ENCODE results near the gene MGLL.

The MGLL gene

DNA sequence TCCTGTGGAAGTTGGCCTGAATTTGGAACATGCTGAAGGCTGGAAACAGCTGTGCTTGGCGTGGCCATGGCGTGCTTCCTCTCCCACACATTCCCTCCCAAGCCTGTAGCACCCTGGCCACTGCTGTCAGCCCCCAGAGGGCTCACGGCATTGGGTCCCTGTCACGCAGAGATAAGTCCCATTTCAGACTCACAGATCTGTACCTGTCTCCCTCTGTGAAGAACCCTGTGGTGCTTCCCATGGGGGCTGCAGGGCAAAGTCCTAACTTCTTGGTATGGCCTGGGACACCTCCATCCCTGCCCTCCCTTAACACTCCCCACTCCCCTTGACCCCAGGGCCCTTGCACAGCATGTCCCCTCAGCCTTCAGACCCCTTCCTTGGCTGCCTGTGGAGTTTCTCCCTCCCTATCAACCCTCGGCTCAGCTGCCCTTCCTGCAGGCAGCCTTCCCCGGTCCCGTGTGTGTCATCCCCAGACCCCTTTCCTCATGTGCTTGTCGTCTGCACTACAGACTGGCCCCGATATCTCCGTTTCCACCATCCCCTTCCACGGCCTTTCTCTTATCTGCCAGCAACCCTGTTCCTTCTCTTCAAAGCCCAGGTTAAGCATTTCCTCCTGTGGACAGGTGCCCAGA is 120.9 kb downstream of the MGLL start:
- DNase-seq = no peak

DNA sequence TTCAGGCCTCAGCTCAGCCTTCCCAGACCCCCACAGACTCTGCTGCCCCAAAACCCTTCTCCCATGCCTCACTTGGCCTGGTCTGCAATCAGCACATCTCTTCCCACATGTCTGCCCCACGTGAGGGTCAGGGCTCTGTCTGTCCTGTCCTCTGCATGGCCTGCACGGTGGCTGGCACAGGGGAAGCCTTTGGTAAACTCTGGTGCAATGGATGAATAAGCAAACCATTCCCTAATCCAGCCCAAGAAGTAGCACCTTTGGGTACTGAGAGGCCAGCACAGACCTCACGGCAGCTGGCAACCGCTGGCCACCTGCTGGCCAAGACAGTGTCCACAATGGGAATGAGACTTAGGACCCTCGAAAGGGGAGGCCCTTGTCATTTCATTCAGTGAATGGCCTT is 121.9 kb downstream of the MGLL start:
- DNase-seq = no peak

DNA sequence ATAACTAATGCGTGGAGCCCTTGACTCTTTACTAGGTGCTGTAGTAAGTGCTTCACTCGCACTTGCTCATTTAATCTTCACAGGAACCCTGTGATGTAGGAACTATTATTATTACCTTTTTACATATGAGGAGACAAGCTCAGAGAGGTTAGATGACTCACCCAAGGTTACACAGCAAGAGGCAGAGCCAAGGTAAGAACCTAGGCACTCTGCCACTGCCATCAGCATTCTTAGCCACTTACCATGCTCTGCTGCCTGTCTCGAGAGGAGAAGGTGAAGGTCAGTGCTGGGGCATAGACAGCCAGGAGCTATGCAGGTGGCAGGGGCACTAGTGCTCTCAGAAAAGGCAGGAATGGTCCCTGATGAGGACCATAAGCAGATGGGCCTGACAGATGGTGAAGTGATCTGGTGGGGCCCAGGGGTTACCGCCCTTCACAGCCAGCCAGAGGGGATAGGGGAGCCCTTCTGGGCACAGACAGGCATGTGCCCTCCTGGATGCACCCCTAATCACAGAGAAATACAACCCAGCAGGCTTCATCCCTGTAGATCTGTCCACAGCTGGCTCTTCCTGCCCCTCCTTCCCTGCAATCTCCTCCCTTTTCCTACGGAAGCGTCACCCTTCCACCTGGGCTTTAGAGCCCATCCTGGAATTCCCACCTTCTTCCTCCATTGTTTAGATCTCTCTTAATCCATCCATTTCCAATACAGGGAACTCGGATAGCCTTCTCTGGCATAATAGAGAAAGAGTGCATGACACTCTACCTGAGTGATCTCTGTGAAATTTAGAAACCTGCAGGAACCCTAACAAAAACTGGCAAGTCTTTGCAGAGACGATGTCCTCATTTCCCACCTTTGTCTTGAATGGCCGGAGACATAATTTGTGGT is 122.7 kb downstream of the MGLL start:
- DNase-seq = no peak

DNA sequence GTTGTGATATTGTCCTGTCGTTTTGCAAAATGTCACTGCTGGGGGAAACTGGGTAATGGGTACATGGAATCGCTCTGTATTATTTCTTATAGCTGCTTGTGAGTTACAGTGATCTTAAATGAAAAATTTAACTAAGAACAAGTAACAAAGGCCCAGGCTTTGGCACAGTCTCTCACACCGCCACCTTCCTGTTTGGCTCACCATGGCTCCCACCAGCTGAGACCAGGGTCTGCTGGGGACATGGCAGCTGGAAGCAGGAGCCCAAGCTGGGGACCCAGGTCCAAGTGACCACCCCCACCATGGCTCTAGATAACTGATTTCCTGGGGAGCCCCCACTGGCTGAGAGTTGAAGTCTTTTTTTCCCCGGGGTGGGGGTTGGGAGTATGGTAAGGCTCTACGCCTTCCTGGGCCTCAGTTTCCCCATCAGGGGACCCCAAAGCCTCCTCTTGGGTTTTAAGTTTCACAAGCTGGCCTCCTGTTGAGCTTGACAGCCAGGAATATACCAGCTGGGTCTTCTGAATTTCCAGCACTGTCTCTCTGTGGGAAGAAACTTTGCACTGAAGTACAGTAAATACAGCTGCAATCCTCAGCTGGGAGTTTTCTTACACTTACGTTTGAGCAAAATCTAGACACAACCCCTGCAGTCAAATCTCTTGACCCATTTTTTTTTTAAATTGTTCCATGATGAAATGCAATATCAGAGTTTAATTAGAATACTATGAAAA is 123.5 kb downstream of the MGLL start:
- DNase-seq = no peak

DNA sequence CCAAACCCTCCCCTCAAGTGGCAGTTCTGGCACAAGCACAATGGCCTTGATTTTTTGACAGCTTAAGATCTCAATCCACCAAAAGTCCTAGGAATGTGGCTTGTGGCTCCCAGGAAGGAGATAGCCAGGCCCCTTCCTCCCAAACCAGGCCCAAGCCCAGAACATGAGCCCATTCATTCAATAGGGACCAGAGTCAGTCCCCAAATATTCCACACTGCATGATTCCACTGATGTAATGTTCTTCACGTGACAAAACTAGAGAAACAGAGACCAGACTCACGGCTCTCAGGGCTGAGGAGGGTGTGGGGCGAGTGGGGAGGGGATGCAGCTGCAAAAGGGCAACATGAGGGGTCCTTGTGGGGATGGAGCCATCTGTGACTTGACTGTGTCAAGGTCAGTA is 124.0 kb downstream of the MGLL start:
- DNase-seq = no peak

DNA sequence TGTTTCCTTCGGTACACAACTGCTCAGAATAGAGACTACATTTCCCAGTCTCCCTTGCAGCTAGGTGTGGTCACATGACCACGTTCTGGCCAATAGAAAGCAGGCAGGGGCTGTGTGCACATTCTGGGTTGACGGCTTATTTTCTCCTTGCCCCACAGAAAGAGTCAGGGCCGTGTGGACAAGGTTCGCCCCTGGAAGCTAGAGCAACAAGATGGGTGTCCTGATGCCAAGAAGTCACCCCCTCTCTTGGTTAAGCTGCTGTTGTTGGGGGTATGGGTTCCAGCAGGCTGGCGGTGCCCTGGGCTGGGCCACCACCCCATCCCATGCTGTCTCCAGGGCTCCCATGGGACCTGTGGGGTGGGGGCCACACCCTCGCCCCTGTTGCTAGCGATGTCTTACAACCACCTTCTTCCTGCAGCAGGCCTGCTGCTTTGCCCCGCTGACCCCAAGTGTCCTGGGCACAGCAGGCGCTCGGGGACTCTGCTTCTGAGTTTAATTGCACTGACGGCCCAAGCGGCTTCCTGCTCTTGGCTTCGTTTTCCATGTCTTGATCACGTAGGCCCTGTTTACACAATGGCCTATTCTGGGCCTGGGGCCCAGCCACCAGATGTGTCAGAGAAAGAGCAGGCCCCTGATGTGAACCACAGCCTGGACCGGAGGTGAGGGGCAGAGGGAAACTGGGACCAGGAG is 124.6 kb downstream of the MGLL start:
- DNase-seq = peak; percentile 70

DNA sequence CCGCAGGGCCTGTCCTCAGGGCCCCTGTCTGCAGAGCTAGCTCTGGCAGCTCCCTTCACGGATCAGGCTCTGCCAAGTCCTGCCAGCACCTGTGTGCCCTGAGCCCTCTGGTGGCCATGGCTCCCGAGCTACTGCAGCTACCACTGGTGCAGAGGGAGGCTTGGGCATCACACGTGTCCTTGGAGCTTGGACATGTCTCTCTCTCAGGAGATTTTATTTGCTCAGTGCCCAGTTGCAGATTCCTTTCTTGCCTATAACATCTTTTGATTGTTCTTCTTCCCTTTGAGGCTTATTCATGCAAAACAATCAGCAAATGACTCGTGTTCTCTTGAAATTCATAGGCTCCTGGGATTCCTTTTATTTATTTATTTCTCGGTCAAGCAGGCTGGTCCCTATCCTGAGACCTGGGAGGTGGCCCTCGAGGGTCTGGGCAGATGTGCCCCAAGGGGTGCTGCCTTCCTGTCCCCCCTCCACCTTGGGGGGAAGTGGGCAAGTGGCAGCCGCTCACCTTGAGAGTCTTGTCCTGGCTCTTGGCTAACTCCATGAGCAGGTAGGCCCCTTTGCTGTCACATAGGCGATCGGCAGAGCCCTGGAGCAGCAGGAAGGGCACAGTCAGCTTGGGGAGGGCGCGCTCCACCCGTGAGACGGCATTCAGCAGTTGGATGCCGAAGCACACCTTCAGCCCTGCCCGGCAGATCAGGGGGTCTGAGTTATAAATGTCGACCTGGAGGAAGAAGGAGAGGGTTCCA is 127.7 kb downstream of the MGLL start:
- peak; percentile 89 for DNase-seq

DNA sequence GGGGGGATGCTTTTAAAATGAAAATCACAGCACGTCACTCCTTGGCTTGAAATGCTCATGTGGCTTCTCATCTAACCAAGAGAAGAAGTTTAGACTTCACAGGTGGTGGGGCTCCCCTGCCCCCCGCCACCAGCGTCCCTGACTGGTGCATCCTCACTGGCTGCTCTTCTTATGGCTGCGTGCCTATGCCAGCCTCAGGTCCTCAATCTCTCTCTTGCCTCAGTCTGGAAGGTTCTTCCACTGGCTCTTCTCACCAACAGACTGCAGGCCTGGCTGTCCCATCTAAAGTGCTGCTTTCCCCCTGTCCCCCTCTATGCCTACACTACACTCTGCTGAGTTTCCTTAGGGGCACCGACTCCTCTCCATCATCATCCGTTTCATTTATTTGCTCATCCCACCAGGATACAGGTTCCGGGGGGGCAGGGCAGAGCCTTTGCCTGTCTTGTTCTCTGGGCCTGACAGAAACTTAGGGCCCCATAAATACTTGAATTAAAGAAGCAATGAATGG is 128.9 kb downstream of the MGLL start:
- no peak for DNase-seq

DNA sequence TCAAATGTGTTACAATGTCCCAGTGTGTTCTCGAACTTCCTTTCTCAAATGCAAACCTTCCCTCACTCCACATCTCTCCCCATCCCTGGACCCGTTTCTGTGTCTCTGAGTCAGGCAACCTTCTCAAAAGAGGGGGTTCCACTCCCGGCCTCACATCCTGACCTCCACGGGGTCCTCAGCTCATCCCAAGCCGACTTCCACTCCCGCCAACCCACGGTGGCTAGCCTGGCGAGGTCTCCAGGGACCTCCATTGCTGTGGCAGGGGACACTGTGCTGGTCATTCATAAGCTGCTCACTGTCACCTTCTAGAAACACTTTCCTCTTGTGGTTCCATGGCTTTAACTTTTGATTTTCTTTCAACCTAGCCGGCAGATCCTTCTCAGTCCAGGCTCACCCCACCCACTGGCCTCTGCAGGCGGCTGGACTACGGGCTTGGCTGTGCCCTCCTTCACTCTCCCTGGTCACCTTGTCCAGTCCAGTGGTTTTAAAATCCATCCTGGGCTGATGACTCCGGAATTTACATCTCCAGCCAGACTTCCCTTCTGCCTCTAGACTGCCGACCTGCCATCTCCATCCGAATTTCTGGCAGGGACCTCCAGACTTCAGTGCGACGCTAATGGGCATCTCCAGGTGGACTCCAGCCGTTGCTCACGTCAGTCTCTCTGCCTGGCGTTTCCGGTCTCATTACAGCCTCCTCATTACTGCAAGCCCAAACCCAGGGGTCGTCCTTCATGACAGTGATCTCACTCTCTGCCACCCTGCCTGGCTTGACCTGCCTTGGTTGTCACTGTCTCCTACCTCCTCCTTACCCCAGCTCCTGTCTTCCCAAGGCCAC is 129.6 kb downstream of the MGLL start:
- DNase-seq = no peak

DNA sequence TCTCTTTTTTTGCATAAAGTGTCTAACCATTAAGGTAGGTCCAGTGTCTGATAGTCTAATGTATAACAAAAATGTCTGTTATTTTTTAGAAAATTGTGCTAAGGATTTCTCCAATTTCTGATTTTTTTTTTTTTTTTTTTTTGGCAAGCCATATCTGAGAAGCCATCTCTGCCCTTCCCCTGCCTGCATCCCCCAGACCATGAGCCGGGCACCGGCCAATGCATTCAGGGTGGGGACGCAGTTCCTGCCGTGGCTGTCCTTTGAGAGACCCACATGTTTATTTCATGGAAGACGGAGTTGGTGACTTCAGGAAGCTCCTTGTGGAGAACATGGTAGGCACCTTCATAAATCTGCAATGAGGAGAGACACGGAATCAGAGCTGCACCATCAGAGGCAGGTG is 130.3 kb downstream of the MGLL start:
- DNase-seq = no peak

DNA sequence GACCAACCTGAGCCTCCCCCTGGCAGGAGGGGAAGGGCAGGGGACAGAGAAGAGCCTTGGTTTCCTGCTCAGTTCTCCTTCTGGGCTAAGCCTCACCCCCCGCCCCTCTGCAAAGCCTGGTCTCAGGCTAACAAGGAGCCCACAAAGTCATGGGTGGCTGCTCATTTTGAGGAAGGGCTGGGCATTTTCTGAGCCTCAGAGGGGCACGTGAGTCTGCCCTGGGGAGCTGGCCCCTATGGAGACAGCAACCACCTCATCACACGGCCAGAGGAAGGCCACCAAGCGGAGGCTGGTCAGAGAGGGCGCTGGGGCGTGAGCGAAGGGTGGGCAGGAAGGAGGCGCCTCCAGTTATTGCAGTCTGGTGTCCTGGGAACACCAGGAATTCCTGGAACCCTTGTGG is 130.8 kb downstream of the MGLL start:
- DNase-seq = no peak

DNA sequence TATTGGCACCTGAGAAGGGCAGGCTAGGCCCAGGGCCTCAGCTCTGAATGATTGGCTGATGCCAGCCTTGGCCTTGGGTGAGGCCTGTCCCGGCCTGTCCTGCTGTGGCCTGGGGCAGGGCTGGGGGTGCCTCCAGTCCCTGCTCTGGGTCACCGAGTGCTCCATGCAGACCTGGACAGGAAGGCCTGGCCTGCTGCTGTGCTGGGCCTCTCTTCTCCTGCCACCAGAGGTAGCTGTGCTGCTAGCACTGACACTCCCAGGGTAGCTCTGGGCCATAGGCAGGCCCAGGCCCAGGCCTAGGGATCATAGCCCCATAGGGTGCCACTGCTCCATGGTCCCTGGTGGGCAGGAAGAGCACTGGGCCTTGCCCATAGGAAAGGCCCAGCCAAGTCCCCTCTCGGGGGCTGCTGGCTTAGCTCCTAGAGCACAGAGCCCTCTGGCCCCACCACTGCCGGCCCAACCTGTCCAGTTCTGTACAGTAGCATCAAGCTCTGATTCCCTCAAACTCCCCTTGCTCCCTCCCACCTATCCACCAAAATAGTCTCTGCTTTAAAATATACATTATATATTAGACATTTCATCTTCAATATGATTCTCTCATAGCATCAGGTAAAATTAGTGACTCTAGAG is 131.4 kb downstream of the MGLL start:
- peak; percentile 65 for DNase-seq

DNA sequence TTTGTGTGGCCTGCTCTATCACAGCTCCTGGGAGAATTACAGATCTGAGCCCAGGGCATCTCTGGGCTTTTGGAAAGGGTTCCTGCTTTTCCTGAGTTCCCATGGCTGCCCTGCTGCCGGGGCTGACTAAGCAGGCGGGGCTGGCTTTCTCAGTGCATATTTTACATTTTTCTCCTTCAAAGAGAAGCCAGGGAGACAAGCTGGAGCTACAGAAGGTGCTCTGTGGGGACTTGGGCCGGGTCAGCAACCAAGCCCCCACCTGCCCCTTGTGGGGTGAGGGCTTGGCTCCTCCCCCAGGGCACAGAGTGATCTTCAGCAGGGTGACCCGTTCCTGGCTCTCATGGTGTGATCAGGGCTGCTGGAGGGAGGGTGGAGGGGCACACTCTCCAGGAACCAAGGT is 132.2 kb downstream of the MGLL start:
- DNase-seq = no peak

DNA sequence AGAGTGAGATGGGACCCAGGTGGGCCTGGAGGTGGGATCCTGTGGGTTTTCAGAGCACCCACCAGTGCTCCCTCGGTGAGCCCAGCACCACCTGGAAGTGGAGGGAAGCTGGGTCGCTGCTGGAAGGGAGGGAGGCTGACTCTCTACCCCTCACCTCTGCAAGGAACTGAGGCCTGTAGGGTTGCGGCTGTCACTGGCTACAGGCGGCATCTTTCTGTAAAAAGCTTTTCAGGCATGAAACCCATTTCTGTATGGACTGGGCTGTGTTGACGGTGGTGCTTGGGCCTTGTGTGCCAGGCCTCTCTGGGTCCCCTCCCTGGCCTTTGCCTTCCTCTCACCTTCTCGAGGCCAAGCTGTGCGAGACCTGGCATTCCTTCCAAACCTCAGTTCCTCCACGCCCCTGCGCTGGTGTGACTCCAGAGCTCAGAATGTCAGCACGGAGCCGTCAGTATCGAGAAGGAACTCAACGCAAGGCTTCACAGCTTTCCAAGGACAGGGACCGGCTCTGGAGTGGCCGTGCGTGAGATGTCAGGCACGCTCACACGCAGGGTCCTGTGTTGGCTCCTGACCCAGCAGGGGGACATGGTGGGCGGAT is 133.0 kb downstream of the MGLL start:
- no peak for DNase-seq

DNA sequence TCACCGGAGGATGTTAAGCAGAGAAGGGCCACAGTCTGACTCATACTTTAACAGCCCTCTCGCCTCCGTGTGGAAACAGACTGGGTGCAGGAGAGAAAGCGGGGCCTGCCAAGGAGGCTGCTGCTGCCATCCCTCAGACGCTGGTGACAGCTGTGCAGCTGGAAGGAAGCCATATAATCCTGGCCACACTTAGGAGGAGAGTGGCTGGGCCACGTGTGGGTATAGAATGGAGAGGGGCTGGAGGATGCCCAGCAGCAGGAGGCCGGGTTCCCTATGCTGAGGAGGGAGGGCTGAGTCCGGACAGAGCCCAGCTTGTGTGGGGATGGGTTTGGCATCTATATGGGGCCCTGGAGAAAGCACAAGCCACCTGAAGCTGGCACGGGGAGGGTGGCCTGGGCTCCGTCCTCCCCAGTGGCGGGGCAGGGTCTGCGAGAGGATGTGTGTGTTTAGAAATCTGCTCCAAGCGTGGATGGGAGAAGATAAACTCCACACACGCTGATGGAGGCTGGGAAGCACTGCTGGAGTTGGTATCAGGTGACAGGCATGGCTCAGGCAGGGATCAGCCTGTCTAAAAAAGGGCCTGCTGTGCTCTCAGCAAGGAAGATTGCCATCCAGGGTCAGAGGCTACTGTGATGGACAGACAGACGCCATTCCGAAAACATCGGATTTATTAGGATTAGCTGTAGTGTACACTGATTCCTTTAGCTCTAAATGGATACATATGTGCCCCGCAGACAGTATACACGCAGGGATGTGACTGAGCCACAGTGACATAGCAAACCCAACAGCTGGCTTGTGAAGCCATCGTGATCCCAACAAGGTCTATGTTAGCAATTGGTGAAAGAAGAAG is 133.7 kb downstream of the MGLL start:
- no peak for DNase-seq

DNA sequence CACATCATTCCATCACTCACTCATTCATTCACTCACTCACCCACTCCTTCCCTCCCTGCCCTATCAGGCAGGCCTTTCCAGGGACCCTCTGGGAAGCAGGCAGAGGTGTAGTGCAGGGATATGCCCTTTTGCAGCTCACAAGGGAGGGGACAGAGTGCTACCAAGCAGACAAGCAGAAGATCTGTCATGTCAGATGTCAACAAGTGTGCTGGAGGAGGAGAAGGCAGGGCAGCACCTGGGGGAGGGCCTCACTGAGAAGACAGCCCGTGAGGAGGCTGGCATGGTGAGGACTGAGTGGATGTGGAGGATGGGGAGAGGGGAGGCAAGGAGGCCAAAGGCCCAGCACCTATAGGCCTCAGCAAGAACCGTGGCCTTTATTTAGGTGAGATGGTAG is 134.3 kb downstream of the MGLL start:
- DNase-seq = no peak

DNA sequence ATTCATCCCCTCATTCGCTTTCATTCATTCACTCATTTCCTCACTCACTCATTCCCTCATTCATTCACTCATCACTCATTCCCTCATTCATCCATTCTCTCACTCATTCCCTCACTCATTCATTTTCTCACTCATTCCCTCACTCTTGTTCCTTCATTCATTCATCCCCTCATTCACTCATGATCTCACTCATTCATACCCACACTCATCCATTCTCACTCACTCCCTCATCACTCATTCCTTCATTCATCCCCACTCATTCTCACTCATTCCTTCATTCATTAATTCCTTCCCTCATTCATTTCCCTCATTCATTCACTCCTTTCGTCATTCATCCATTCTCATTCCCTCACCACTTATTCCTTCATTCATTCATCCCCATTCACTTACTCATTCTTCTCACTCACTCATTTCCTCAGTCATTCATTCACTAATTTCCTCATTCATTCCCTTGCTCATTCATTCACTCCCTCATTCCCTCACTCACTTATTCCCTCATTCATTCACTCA is 135.0 kb downstream of the MGLL start:
- DNase-seq = no peak

DNA sequence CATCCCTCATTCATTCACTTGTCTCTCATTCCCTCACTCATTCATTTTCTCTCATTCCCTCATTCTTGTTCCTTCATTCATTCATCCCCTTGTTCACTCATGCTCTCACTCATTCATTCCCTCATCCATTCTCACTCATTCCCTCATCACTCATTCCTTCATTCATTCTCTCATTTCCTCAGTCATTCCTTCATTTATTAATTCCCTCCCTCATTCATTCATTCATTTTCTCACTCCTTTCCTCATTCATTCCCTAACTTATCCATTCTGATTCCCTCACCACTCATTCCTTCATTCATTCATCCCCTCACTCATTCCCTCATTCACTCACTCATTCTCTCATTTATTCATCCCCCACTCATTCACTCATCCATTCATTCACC is 135.8 kb downstream of the MGLL start:
- no peak for DNase-seq
